ENCODE results near the gene CEL.

DNA sequence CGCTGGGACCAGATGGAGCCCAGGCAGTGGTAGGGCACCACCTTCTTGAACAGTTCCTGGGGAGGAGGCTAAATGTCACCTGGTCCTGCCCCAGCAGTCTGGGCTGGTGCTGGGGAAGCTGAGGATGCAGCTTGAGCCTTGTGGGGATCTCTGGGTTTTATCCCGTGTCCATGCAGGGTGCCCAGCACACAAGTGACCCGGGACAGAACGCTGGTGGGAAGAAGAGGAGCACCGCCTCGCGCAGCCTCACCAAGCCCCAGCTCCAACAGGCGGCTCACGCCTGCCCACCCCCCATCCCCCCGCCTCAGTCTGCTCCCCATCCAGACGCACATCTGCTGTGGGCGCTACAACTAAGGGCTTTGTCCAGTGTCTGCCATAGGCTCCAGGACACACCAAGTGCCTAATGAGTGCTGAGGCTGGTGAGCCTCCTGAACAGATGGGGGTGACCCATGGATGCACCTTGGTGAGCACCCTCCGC lies 45.5 kb downstream of the CEL start:
- TF ChIP-seq, protein P1, sequence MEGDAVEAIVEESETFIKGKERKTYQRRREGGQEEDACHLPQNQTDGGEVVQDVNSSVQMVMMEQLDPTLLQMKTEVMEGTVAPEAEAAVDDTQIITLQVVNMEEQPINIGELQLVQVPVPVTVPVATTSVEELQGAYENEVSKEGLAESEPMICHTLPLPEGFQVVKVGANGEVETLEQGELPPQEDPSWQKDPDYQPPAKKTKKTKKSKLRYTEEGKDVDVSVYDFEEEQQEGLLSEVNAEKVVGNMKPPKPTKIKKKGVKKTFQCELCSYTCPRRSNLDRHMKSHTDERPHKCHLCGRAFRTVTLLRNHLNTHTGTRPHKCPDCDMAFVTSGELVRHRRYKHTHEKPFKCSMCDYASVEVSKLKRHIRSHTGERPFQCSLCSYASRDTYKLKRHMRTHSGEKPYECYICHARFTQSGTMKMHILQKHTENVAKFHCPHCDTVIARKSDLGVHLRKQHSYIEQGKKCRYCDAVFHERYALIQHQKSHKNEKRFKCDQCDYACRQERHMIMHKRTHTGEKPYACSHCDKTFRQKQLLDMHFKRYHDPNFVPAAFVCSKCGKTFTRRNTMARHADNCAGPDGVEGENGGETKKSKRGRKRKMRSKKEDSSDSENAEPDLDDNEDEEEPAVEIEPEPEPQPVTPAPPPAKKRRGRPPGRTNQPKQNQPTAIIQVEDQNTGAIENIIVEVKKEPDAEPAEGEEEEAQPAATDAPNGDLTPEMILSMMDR (IDR thresholded peaks at IDR 0.05): no peak
- TF ChIP-seq POLR2A (IDR thresholded peaks at IDR 0.05): no peak

Data from prostate gland (tissue), 2 donors.